B cell (primary cell): ENCODE data around the gene TCF7L2. TPM values are rescaled to one million over a fixed set of nuclear protein-coding genes. Genes with fewer than 3 reads are reported as not detected.

ENCODE experiments used
- ATAC-seq: fragments of 200-7000 bp; cut with Tn5 transposase; one replicate; pipeline ENCODE4 v1.10.0; 2021; ENCODE audit warnings: low read depth, mild to moderate bottlenecking, moderate number of reproducible peaks, moderate library complexity
- CTCF ChIA-PET: fragments of 350-600 bp; sonication (Branson Sonifier 250); formaldehyde crosslinking; loops from one replicate; lab custom pipeline; 2021; ENCODE audit warnings: antibody characterized with exemption, inconsistent platforms; lab: Charles Lee
- POLR2A ChIA-PET: fragments of 350-600 bp; sonication (Branson Sonifier 250); formaldehyde crosslinking; loops from one replicate; lab custom pipeline; 2021; ENCODE audit warnings: antibody characterized with exemption; lab: Charles Lee
- DNase-seq: peaks from one replicate; pipeline ENCODE4 v3.0.0; 2013
- H2AFZ ChIP-seq: 2 replicates; pipeline ENCODE4 v1.6.1; 2012; ENCODE audit warnings: mild to moderate bottlenecking, low read depth, low read length; ENCODE audit not compliant: insufficient read depth, poor library complexity, severe bottlenecking
- H3K27ac ChIP-seq, 2 donors: 1 replicate in 1 of 2; 2 replicates in 1 of 2; pipeline ENCODE4 v1.5.1; 2012 to 2013; ENCODE audit warnings: low read length in 2 of 2, mild to moderate bottlenecking in 2 of 2, moderate library complexity in 1 of 2
- H3K27me3 ChIP-seq, 4 experiments: fragments of 200-600 bp in 1 of 4; sonication (generic) in 1 of 4; replicated peaks in 1 of 4; 1 replicate in 2 of 4; 2 replicates in 2 of 4; pipeline versions ENCODE4 v1.6.1 to v1.7.0; 2013 to 2016; ENCODE audit warnings: low read length in 3 of 4, mild to moderate bottlenecking in 2 of 4, mixed read lengths in 1 of 4, moderate library complexity in 1 of 4; ENCODE audit not compliant: insufficient read depth in 4 of 4, control insufficient read depth in 3 of 4; ENCODE audit errors: control extremely low read depth in 1 of 4
- H3K36me3 ChIP-seq, 2 experiments: replicated peaks in 1 of 2; 1 replicate in 1 of 2; 2 replicates in 1 of 2; pipeline versions ENCODE4 v1.6.1 to v1.7.1; 2013; ENCODE audit warnings: low read length in 1 of 2; ENCODE audit not compliant: insufficient read depth in 2 of 2, control insufficient read depth in 1 of 2; ENCODE audit errors: control extremely low read depth in 1 of 2, extremely low read depth in 1 of 2
- H3K4me1 ChIP-seq, 2 donors: fragments of 200-600 bp in 1 of 2; sonication (generic) in 1 of 2; 1 replicate in 1 of 2; 2 replicates in 1 of 2; pipeline versions ENCODE4 v1.5.1 to v1.6.1; 2013 to 2017; ENCODE audit warnings: low read length in 2 of 2; ENCODE audit not compliant: control insufficient read depth in 2 of 2, insufficient read depth in 2 of 2
- H3K4me2 ChIP-seq: replicated peaks from 2 replicates; pipeline ENCODE3; 2012; ENCODE audit warnings: mild to moderate bottlenecking, low read depth, low read length; ENCODE audit not compliant: poor library complexity, severe bottlenecking
- H3K4me3 ChIP-seq, 5 experiments: fragments of 200-600 bp in 1 of 5; sonication (generic) in 1 of 5; 1 replicate in 3 of 5; 2 replicates in 2 of 5; pipeline versions ENCODE4 v1.5.1 to v1.7.0; 2011 to 2016; ENCODE audit warnings: low read length in 4 of 5, mild to moderate bottlenecking in 4 of 5, low read depth in 2 of 5, control low read depth in 1 of 5, moderate library complexity in 1 of 5; ENCODE audit not compliant: insufficient read depth in 1 of 5; ENCODE audit errors: control extremely low read depth in 1 of 5, extremely low read depth in 1 of 5
- H3K79me2 ChIP-seq: fragments of 200-600 bp; sonication (generic); one replicate; pipeline ENCODE4 v1.6.0; 2016; ENCODE audit warnings: low read length; ENCODE audit not compliant: control insufficient read depth, insufficient read depth
- H3K9ac ChIP-seq: fragments of 200-600 bp; sonication (generic); 2 replicates; pipeline ENCODE4 v1.6.1; 2017; ENCODE audit warnings: mild to moderate bottlenecking, low read length, moderate library complexity
- H3K9me3 ChIP-seq, 3 donors: one replicate each; pipeline versions ENCODE4 v1.6.1 to v1.7.1; 2013; ENCODE audit warnings: low read length in 2 of 3; ENCODE audit not compliant: control insufficient read depth in 2 of 3, insufficient read depth in 1 of 3; ENCODE audit errors: control extremely low read depth in 1 of 3
- H4K20me1 ChIP-seq: 2 replicates; pipeline ENCODE4 v1.6.0; 2012; ENCODE audit warnings: mild to moderate bottlenecking, low read length; ENCODE audit not compliant: insufficient read depth, control insufficient read depth, poor library complexity, severe bottlenecking
- H3K27ac Mint-ChIP-seq: one replicate; pipeline ENCODE4 v1.8.0; 2021; ENCODE audit warnings: mixed read lengths
- H3K27me3 Mint-ChIP-seq: one replicate; pipeline ENCODE4 v1.8.0; 2021; ENCODE audit warnings: mixed read lengths
- H3K4me1 Mint-ChIP-seq: one replicate; pipeline ENCODE4 v1.8.0; 2021; ENCODE audit warnings: mixed read lengths
- H3K4me3 Mint-ChIP-seq: one replicate; pipeline ENCODE4 v1.8.0; 2021; ENCODE audit warnings: mixed read lengths
- H3K9me3 Mint-ChIP-seq: one replicate; pipeline ENCODE4 v1.8.0; 2022; ENCODE audit warnings: mixed read lengths; ENCODE audit not compliant: insufficient read depth
- EZH2 ChIP-seq: IDR thresholded peaks from 2 replicates; pipeline ENCODE4 v1.6.1; 2012; ENCODE audit warnings: borderline replicate concordance, low read depth, mild to moderate bottlenecking, moderate library complexity, low read length; ENCODE audit not compliant: insufficient read depth, poor library complexity, severe bottlenecking
- WGBS: methylation state at CpG from one replicate; pipeline ENCODE4 v1.1.5; 2013; ENCODE audit warnings: missing lambda C conversion rate; ENCODE audit not compliant: insufficient coverage; 5-methylcytosine and 5-hydroxymethylcytosine counted together
- intact Hi-C: fragments of 100-400 bp; cut with micrococcal nuclease; formaldehyde crosslinking; loops from one replicate; pipeline ENCODE4 v1.10.0; 2022
- polyA plus RNA-seq: library from polyadenylated mRNA; depleted of rRNA; stranded (reverse); fragments of >200 nt; gene quantifications from 2 replicates; pipeline ENCODE4 v1.2.3, GENCODE V29; 2012
- total RNA-seq, 2 donors: library from RNA; stranded (reverse); fragments of 120-200 nt in 1 of 2; gene quantifications; 1 replicate in 1 of 2; 2 replicates in 1 of 2; pipeline versions ENCODE4 v1.2.3 to v1.2.4, GENCODE V29; 2013 to 2022
- TF ChIP-seq, protein P1 (sequence below): fragments of 200-600 bp; IDR thresholded peaks from one replicate; pipeline ENCODE4 v1.8.0; 2022; ENCODE audit warnings: antibody characterized with exemption, mild to moderate bottlenecking

The TCF7L2 gene
- total and polyA plus RNA-seq, 2 donors (not counting 1 experiment from before 2014, with no cell fraction given) = 0.48 to 1.1 TPM

DNA sequence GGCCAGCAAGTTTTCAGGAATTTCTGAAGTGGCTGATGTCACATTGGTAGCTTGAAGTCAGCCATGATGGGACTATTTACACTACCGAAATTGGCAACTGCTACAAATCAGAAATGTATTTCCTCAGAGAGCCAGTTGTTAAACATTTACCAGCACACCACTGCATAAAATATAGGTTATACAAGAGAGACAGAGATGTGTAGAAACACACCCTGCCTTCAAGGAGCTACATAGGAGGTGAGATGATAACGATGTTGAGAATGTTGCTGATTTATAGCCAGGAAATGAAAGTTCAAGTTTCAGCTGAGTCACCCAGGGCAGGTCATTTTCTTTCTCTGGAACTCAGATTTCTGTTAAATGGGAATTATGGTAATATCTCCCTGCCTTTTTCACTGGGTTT is 46.0 kb upstream of the TCF7L2 start:
- ATAC-seq = no peak

DNA sequence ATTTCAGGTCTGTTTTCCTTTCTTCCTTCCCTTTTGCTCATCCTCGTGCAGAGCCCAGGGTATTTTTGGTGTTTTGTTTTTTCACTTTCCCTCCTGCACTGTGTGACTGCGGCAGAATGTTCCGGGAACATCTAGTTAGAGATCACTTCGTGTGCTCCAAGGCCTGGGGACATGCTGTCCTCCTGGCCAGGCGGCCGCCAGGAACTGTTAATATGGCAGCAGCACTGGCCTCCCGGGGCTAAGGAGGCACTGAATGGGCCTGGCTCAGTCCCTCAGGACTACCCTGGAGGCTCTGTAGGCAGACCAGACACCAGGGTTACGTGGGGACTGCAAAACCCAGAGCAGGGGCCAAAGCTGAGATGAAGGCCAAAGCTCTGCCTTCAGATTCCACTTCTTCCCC is 43.1 kb upstream of the TCF7L2 start:
- Histone ChIP-seq H4K20me1 (no peaks in the 10 kb centered on the region), H3K4me3 (no peak overlapping the region), H2AFZ (no peak overlapping the region), H3K4me1 (no peaks in the 10 kb centered on the region), H3K9me3 (no peaks in the 10 kb centered on the region), H3K27me3 (no peaks in the 10 kb centered on the region), H3K4me2 (no peak overlapping the region), H3K36me3 (no peaks in the 10 kb centered on the region), H3K79me2 (no peaks in the 10 kb centered on the region), H3K27ac (no peak overlapping the region), H3K9ac (no peak overlapping the region)
- no peak for TF ChIP-seq EZH2
- TF ChIP-seq, protein P1, sequence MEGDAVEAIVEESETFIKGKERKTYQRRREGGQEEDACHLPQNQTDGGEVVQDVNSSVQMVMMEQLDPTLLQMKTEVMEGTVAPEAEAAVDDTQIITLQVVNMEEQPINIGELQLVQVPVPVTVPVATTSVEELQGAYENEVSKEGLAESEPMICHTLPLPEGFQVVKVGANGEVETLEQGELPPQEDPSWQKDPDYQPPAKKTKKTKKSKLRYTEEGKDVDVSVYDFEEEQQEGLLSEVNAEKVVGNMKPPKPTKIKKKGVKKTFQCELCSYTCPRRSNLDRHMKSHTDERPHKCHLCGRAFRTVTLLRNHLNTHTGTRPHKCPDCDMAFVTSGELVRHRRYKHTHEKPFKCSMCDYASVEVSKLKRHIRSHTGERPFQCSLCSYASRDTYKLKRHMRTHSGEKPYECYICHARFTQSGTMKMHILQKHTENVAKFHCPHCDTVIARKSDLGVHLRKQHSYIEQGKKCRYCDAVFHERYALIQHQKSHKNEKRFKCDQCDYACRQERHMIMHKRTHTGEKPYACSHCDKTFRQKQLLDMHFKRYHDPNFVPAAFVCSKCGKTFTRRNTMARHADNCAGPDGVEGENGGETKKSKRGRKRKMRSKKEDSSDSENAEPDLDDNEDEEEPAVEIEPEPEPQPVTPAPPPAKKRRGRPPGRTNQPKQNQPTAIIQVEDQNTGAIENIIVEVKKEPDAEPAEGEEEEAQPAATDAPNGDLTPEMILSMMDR = no peak
- intact Hi-C loops = no loop called here
- ATAC-seq (no peak), DNase-seq (no peak)
- no peak overlapping the region for H3K27ac Mint-ChIP-seq
- WGBS = 91% methylated on average over 7 of the region's 8 CpGs
- no peak overlapping the region for H3K4me3 Mint-ChIP-seq
- H3K9me3 Mint-ChIP-seq = no peaks in the 10 kb centered on the region
- POLR2A ChIA-PET = interaction anchor here (0.7 kb wide), 1 partner anchor 10 kb away, joined by 6 read pairs; no protein-coding TSS in a partner anchor
- peaks cover 6% of the 10 kb centered on the region for H3K27me3 Mint-ChIP-seq
- CTCF ChIA-PET = no interaction called here
- H3K4me1 Mint-ChIP-seq = no peaks in the 10 kb centered on the region

More for the DNA sequence above, 46.0 kb upstream of the TCF7L2 start:
- H3K4me3 ChIP-seq = no peak overlapping the region
- no peak overlapping the region for H3K27ac Mint-ChIP-seq
- no peaks in the 10 kb centered on the region for H3K27me3 ChIP-seq
- no peak overlapping the region for H2AFZ ChIP-seq
- no peak overlapping the region for H3K27ac ChIP-seq
- DNase-seq = no peak
- no peaks in the 10 kb centered on the region for H3K9me3 Mint-ChIP-seq
- H3K4me1 Mint-ChIP-seq = no peaks in the 10 kb centered on the region
- no peaks in the 10 kb centered on the region for H3K79me2 ChIP-seq
- intact Hi-C loops = no loop called here
- WGBS = no CpG with 5 or more reads among the region's 2 CpGs
- H3K9me3 ChIP-seq = no peaks in the 10 kb centered on the region
- CTCF ChIA-PET = no interaction called here
- H3K27me3 Mint-ChIP-seq = peaks cover 9% of the 10 kb centered on the region
- no peaks in the 10 kb centered on the region for H3K36me3 ChIP-seq
- POLR2A ChIA-PET = no interaction called here
- H3K4me2 ChIP-seq = no peak overlapping the region
- H3K4me3 Mint-ChIP-seq = no peak overlapping the region
- TF ChIP-seq, protein P1 = no peak
- no peak for TF ChIP-seq EZH2
- no peaks in the 10 kb centered on the region for H4K20me1 ChIP-seq
- H3K4me1 ChIP-seq = no peaks in the 10 kb centered on the region
- H3K9ac ChIP-seq = no peak overlapping the region
